ENCODE results near the gene CC2D2B. TPM values are rescaled to one million over a fixed set of nuclear protein-coding genes. Genes with fewer than 3 reads are reported as not detected.

Gene CC2D2B
- total and polyA plus RNA-seq, 2 of the 13 experiments (the other 11 are each of a cell fraction or from before 2014, with no cell fraction given), result 0.20 TPM; not detected in 1

GRCh38 chr10:96017191-96017687, 109.5 kb downstream of the CC2D2B start (continued):
- TF ChIP-seq SMC3 (IDR thresholded peaks at IDR 0.05; ENCODE audit: low read length), result peak; percentile 83

- Histone ChIP-seq H3K4me2 (ENCODE audit: low read depth, low read length) (no peak overlapping the region), H3K27me3 (ENCODE audit: control insufficient read depth in 1 of 2, insufficient read depth in 2 of 2, low read length in 2 of 2) (no peaks in the 10 kb centered on the region), H3K4me1 (ENCODE audit: insufficient read depth, low read length) (no peaks in the 10 kb centered on the region), H2AFZ (ENCODE audit: low read length) (no peak overlapping the region), H3K36me3 (replicated peaks in 1 of 2; ENCODE audit: control insufficient read depth in 1 of 2, insufficient read depth in 2 of 2, low read length in 2 of 2) (no peaks in the 10 kb centered on the region), H3K79me2 (ENCODE audit: insufficient read depth, low read length) (no peaks in the 10 kb centered on the region), H3K9ac (ENCODE audit: insufficient read depth, low read depth, low read length) (no peak overlapping the region), H3K27ac (ENCODE audit: extremely low read length, insufficient read depth, low read length) (no peak overlapping the region), H3K4me3 (replicated peaks in 1 of 3; ENCODE audit: insufficient read depth in 1 of 3, low read depth in 2 of 3, low read length in 3 of 3) (no peak overlapping the region), H3K9me3 (ENCODE audit: low read length) (no peaks in the 10 kb centered on the region), H4K20me1 (ENCODE audit: insufficient read depth, low read length) (no peaks in the 10 kb centered on the region)
- no peak for ATAC-seq
- BruUV-seq (replicated peaks), result no TSS peak
- ChIA-PET CTCF (ENCODE audit: low intra/inter-chr PET ratio, low total read pairs) (no interaction called here), POLR2A (no interaction called here)
- intact Hi-C loops (cut with micrococcal nuclease; ENCODE audit: unreplicated experiment) (no loop called here), in situ Hi-C loops (cut with HindIII; ENCODE audit: extremely low pct_ligation_motif_present, low pct_unique_long_range_greater_than_20kb) (no loop called here)
- DNase-seq (ENCODE audit: low spot score), result no peak
- WGBS (ENCODE audit: low lambda C conversion rate), result 79% methylated on average over 1 of the region's 1 CpG
- FAIRE-seq, result no peak
- no peak for TF ChIP-seq ARID4A (CRISPR knock-in tag; IDR thresholded peaks at IDR 0.05; ENCODE audit: borderline replicate concordance)
- no peak for TF ChIP-seq ZNF530 (CRISPR knock-in tag; IDR thresholded peaks at IDR 0.05; ENCODE audit: low read depth)
- TF ChIP-seq ZFP62 (CRISPR knock-in tag; IDR thresholded peaks at IDR 0.05), result no peak
- TF ChIP-seq ZNF335 (CRISPR knock-in tag; IDR thresholded peaks at IDR 0.05), result no peak
- no peak for TF ChIP-seq ZNF687 (CRISPR knock-in tag; IDR thresholded peaks at IDR 0.05)
- no peak for TF ChIP-seq CHD4 (IDR thresholded peaks at IDR 0.05; ENCODE audit: borderline replicate concordance, low read length)
- no peak for TF ChIP-seq ZNF496 (CRISPR knock-in tag; IDR thresholded peaks at IDR 0.05; ENCODE audit: insufficient replicate concordance)
- TF ChIP-seq ZNF549 (CRISPR knock-in tag; IDR thresholded peaks at IDR 0.05), result no peak
- no peak for TF ChIP-seq DRAP1 (CRISPR knock-in tag; IDR thresholded peaks at IDR 0.05)
- no peak for TF ChIP-seq KLF6 (CRISPR knock-in tag; IDR thresholded peaks at IDR 0.05)
- no peak for TF ChIP-seq ZNF138 (CRISPR knock-in tag; IDR thresholded peaks at IDR 0.05; ENCODE audit: low read depth)
- TF ChIP-seq AGO1 (IDR thresholded peaks at IDR 0.05; ENCODE audit: low read depth, low read length, poor library complexity, severe bottlenecking), result no peak
These were observed 113.6 kb downstream of the CC2D2B start for GRCh38 chr10:96021332-96021731.
